Astrocyte of the spinal cord (primary cell): ENCODE data around the gene TOMM40L.

Source experiments
- DNase-seq: peaks from one replicate; pipeline ENCODE4 v3.0.0; 2011; ENCODE audit warnings: low read depth, low spot score
- H3K4me3 ChIP-seq: 2 replicates; pipeline ENCODE4 v1.5.1; 2011; ENCODE audit warnings: low read depth, mild to moderate bottlenecking, low read length, moderate library complexity
- in situ Hi-C: cut with HindIII; loops from 2 replicates; pipeline ENCODE4 v1.10.0; 2017; ENCODE audit warnings: low sequenced_read_pairs
- TF ChIP-seq, protein P1 (sequence below): IDR thresholded peaks from 2 replicates; pipeline ENCODE4 v1.5.1; 2012; ENCODE audit warnings: low read depth, mild to moderate bottlenecking, low read length, inconsistent platforms

TOMM40L gene

DNA sequence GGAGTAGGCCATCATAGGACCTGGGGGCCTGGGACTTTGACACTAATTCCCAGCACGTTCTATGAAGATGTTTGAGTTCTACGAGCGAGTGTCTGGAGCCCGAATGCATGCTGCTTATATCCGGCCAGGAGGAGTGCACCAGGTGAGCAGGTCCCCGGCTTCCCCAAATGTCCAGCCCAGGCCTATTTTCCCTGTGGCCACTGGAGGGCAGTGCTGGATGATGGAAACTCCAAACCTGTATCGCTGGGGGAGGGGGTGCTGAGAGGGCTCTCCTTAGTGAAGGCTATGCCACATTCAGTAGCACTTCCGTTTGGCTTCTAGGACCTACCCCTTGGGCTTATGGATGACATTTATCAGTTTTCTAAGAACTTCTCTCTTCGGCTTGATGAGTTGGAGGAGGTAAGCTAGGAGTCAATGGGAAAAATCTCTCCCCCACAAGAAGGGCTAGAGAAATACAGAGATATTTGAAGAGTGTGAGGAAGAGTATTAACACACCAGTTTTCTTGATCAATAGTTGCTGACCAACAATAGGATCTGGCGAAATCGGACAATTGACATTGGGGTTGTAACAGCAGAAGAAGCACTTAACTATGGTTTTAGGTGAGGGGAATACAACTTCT lies 16.0 kb upstream of the TOMM40L start:
- DNase-seq = peak; percentile 62
- TF ChIP-seq, protein P1, sequence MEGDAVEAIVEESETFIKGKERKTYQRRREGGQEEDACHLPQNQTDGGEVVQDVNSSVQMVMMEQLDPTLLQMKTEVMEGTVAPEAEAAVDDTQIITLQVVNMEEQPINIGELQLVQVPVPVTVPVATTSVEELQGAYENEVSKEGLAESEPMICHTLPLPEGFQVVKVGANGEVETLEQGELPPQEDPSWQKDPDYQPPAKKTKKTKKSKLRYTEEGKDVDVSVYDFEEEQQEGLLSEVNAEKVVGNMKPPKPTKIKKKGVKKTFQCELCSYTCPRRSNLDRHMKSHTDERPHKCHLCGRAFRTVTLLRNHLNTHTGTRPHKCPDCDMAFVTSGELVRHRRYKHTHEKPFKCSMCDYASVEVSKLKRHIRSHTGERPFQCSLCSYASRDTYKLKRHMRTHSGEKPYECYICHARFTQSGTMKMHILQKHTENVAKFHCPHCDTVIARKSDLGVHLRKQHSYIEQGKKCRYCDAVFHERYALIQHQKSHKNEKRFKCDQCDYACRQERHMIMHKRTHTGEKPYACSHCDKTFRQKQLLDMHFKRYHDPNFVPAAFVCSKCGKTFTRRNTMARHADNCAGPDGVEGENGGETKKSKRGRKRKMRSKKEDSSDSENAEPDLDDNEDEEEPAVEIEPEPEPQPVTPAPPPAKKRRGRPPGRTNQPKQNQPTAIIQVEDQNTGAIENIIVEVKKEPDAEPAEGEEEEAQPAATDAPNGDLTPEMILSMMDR = peak; percentile 96
- in situ Hi-C loops = loop anchor here (25.0 kb wide), 1 partner anchor 152 kb away; the partner anchor contains the start of gene CFAP126
- H3K4me3 ChIP-seq = no peak overlapping the region

DNA sequence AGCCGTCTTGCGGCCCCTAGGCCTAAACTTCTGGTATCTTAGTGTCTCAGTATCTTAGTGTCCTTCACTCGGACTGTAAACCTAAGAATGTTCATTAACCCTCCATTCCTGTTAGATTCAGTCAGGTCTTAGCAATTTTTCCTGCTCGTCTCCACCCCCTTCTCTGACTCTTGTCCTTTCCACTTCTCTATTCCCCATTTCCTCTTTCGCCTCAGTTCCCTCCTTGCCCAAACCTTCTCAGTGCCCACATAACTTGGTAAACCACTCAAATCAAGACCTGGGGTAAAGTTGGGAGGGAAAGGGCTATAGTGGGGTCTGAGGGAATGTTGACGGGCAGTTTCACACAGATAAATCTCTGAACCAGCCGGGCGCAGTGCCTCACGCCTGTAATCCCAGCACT lies 11.5 kb upstream of the TOMM40L start:
- in situ Hi-C loops = loop anchor here (25.0 kb wide), 1 partner anchor 148 kb away; the partner anchor contains the start of gene CFAP126
- H3K4me3 ChIP-seq = no peak overlapping the region
- TF ChIP-seq, protein P1 = no peak
- no peak for DNase-seq

- in situ Hi-C loops = loop anchor here (25.0 kb wide), 1 partner anchor 147 kb away; the partner anchor contains the start of gene CFAP126
- no peak within 1 kb of the TSS for H3K4me3 ChIP-seq
- DNase-seq = no peak
- TF ChIP-seq, protein P1 = no peak
Measured at GRCh38 chr1:161215076-161215475, 10.8 kb upstream of the TOMM40L start, which contains the start of gene FCER1G. TSS of gene FCER1G (plus strand) at chr1:161215295. CDS start at chr1:161215322, 27 bp downstream.

- DNase-seq = peak; percentile 60
- in situ Hi-C loops = loop anchor here (25.0 kb wide), 1 partner anchor 145 kb away; the partner anchor contains the start of gene CFAP126
- no peak overlapping the region for H3K4me3 ChIP-seq
- TF ChIP-seq, protein P1 = no peak
Measured at GRCh38 chr1:161216945-161217712, 8.7 kb upstream of the TOMM40L start.

DNA sequence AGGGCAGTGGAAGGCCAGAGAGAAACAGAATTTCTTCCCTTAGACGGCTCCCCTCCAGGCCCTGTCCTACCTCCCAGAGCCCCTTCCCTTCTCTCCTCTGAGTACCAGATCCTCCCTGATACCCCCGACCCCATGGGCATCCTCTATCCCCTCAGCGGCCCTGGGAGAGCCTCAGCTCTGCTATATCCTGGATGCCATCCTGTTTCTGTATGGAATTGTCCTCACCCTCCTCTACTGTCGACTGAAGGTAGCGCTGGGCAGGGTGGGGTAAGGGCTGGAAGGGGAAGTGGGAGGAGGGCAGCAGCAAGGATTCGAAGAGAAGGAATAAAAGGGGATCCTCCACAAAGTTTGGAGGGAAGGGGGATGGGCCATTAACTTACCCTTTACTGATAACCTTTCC lies 8.0 kb upstream of the TOMM40L start:
- TF ChIP-seq, protein P1 = no peak
- DNase-seq = no peak
- H3K4me3 ChIP-seq = no peak overlapping the region
- in situ Hi-C loops = loop anchor here (25.0 kb wide), 1 partner anchor 144 kb away; the partner anchor contains the start of gene CFAP126

DNA sequence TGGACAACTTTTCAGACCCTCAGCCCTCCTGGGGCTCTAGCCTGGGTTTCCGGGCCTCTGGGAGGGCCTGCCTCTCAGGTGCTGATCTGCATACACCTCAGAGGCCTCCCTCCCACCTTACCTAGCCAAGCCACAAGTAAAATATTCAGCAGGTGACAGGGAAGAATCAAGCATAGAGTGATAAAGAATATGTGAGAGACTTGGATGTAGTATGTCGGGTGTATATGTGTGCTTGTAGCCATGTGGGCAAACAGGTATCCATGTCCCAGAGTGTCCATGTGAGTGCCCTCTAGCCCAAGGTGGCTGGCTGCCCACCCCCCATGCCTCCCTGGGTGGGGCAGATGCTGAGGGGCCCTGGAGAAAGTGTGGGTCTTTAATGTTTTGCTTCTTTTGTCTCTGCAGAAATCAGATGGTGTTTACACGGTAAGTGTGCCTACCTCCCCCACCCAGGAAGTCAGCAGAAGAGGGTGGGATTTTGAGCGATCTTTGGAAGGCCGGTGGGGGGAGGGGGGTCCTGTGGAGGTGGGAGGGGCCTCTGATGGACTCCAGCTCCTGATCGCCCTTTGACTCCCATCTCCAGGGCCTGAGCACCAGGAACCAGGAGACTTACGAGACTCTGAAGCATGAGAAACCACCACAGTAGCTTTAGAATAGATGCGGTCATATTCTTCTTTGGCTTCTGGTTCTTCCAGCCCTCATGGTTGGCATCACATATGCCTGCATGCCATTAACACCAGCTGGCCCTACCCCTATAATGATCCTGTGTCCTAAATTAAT lies 7.4 kb upstream of the TOMM40L start:
- in situ Hi-C loops = loop anchor here (25.0 kb wide), 1 partner anchor 144 kb away; the partner anchor contains the start of gene CFAP126
- TF ChIP-seq, protein P1 = no peak
- no peak overlapping the region for H3K4me3 ChIP-seq
- no peak for DNase-seq
